ACHN (cell line): ENCODE data around the gene NUP93.
A peak's percentile ranks its signal among the peaks of the same experiment; 100 is the strongest.

Experiments
- DNase-seq: peaks from one replicate; pipeline ENCODE4 v3.0.0-alpha.2; 2015
- in situ Hi-C: cut with HindIII; loops from 2 replicates; pipeline ENCODE4 v1.10.0; 2017; ENCODE audit warnings: low sequenced_read_pairs, low pct_ligation_motif_present, low pct_unique_long_range_greater_than_20kb

NUP93 gene

GRCh38 chr16:56729735-56730662, at the start of gene NUP93:
TSS of gene NUP93 (plus strand) at chr16:56730129. CDS start at chr16:56748248, 18,119 bp downstream.
- peak; percentile 97 for DNase-seq
- in situ Hi-C loops, result no loop called here

- in situ Hi-C loops, result no loop called here
- peak; percentile 93 for DNase-seq
These were observed 47.8 kb upstream of the NUP93 start, which contains the start of gene MT1X for GRCh38 chr16:56681939-56682702. TSS of gene MT1X (plus strand) at chr16:56682470. CDS start at chr16:56682541, 71 bp downstream.

- no peak for DNase-seq
- in situ Hi-C loops, result no loop called here
These were observed 47.1 kb upstream of the NUP93 start for GRCh38 chr16:56682703-56683397.

GRCh38 chr16:56683424-56684172, 46.3 kb upstream of the NUP93 start:
- in situ Hi-C loops, result no loop called here

GRCh38 chr16:56684256-56684925, 45.5 kb upstream of the NUP93 start:
- no peak for DNase-seq
- in situ Hi-C loops, result no loop called here

More at GRCh38 chr16:56683424-56684172, 46.3 kb upstream of the NUP93 start:
- no peak for DNase-seq

GRCh38 chr16:56684926-56685590, 44.9 kb upstream of the NUP93 start:
- in situ Hi-C loops, result no loop called here
- DNase-seq, result no peak

- no peak for DNase-seq
- in situ Hi-C loops, result no loop called here
These were observed 43.2 kb upstream of the NUP93 start for GRCh38 chr16:56686758-56687157.

GRCh38 chr16:56688762-56689161, 41.2 kb upstream of the NUP93 start:
- no peak for DNase-seq
- in situ Hi-C loops, result no loop called here

GRCh38 chr16:56689171-56689570, 40.8 kb upstream of the NUP93 start:
- in situ Hi-C loops, result no loop called here
- no peak for DNase-seq

- in situ Hi-C loops, result no loop called here
- no peak for DNase-seq
These were observed 39.4 kb upstream of the NUP93 start for GRCh38 chr16:56690420-56691122.

GRCh38 chr16:56691885-56692284, 38.0 kb upstream of the NUP93 start:
- in situ Hi-C loops, result no loop called here
- peak; percentile 18 for DNase-seq

GRCh38 chr16:56695246-56695645, 34.7 kb upstream of the NUP93 start:
- no peak for DNase-seq
- in situ Hi-C loops, result no loop called here

- DNase-seq, result no peak
- in situ Hi-C loops, result no loop called here
These were observed 32.3 kb upstream of the NUP93 start for GRCh38 chr16:56697456-56698155.

- in situ Hi-C loops, result no loop called here
- DNase-seq, result no peak
These were observed 29.7 kb upstream of the NUP93 start for GRCh38 chr16:56700195-56700594.

- no peak for DNase-seq
- in situ Hi-C loops, result no loop called here
These were observed 29.3 kb upstream of the NUP93 start for GRCh38 chr16:56700631-56701030.

GRCh38 chr16:56701534-56701933, 28.4 kb upstream of the NUP93 start:
- DNase-seq, result no peak
- in situ Hi-C loops, result no loop called here
